KMS-11 (cell line): Measurements from ENCODE around the gene PRXL2A.

Source experiments
- H2AFZ ChIP-seq: fragments of 200-600 bp; sonication (generic); 2 replicates; pipeline ENCODE4 v1.6.1; 2016; ENCODE audit warnings: antibody characterized with exemption, mixed run types, low read depth
- H3K27ac ChIP-seq: fragments of 200-600 bp; sonication (generic); 2 replicates; pipeline ENCODE4 v1.6.1; 2016; ENCODE audit warnings: mild to moderate bottlenecking, mixed run types
- H3K27me3 ChIP-seq: fragments of 200-600 bp; sonication (generic); 2 replicates; pipeline ENCODE4 v1.6.1; 2017; ENCODE audit warnings: mild to moderate bottlenecking, low read depth, mixed run types, moderate library complexity; ENCODE audit not compliant: insufficient read depth
- H3K36me3 ChIP-seq: fragments of 200-600 bp; sonication (generic); 2 replicates; pipeline ENCODE4 v1.6.1; 2017; ENCODE audit warnings: mild to moderate bottlenecking, mixed run types; ENCODE audit not compliant: insufficient read depth
- H3K4me1 ChIP-seq: fragments of 200-600 bp; sonication (generic); 2 replicates; pipeline ENCODE4 v1.6.1; 2016; ENCODE audit warnings: mild to moderate bottlenecking, low read depth, mixed run types; ENCODE audit not compliant: poor library complexity, severe bottlenecking
- H3K4me2 ChIP-seq: fragments of 200-600 bp; sonication (generic); 2 replicates; pipeline ENCODE4 v1.7.0; 2016; ENCODE audit warnings: mild to moderate bottlenecking, mixed run types
- H3K4me3 ChIP-seq: fragments of 200-600 bp; sonication (generic); IDR thresholded peaks from 2 replicates; pipeline ENCODE4 v1.6.1; 2017; ENCODE audit warnings: low read depth, low read length, mixed read lengths; ENCODE audit not compliant: insufficient read depth
- H3K79me2 ChIP-seq: fragments of 200-600 bp; sonication (generic); 2 replicates; pipeline ENCODE4 v1.6.1; 2016; ENCODE audit warnings: low read depth, mixed run types; ENCODE audit not compliant: insufficient read depth
- H3K9ac ChIP-seq: fragments of 200-600 bp; sonication (generic); 2 replicates; pipeline ENCODE4 v1.6.1; 2016; ENCODE audit warnings: mild to moderate bottlenecking, mixed run types
- H4K20me1 ChIP-seq: fragments of 200-600 bp; sonication (generic); 2 replicates; pipeline ENCODE4 v1.6.1; 2016; ENCODE audit warnings: mild to moderate bottlenecking, mixed run types; ENCODE audit not compliant: insufficient read depth
- TF ChIP-seq, protein P1 (sequence below): fragments of 200-600 bp; sonication (generic); conservative IDR thresholded peaks from 2 replicates; pipeline ENCODE4 v1.6.1; 2017; ENCODE audit warnings: low read depth, mild to moderate bottlenecking, antibody characterized with exemption, low read length, moderate library complexity, mixed read lengths

Gene PRXL2A

DNA sequence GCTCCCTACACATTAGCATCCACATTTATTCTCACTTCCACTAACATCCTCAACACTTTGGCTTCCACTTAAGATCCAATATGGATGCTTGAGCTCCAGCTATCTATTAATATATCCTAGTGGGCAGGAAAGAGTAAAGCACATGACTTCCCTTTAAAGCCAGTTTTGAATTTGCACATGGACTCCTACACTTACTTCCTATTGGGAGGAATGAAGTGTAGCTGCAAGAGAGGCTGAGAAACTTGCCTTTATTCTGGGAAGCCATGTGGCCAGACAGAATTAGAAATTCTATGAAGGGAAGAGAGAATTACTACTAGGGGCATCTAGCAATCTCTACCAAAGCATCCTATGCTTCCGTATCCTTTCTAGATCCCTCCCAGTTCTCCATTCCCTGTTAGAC is 42.8 kb downstream of the PRXL2A start:
- H3K4me3 ChIP-seq = no peak overlapping the region
- H3K4me1 ChIP-seq = peaks cover 16% of the 10 kb centered on the region
- no peak overlapping the region for H2AFZ ChIP-seq
- no peak overlapping the region for H3K4me2 ChIP-seq
- H3K27me3 ChIP-seq = no peaks in the 10 kb centered on the region
- H3K36me3 ChIP-seq = no peaks in the 10 kb centered on the region
- TF ChIP-seq, protein P1, sequence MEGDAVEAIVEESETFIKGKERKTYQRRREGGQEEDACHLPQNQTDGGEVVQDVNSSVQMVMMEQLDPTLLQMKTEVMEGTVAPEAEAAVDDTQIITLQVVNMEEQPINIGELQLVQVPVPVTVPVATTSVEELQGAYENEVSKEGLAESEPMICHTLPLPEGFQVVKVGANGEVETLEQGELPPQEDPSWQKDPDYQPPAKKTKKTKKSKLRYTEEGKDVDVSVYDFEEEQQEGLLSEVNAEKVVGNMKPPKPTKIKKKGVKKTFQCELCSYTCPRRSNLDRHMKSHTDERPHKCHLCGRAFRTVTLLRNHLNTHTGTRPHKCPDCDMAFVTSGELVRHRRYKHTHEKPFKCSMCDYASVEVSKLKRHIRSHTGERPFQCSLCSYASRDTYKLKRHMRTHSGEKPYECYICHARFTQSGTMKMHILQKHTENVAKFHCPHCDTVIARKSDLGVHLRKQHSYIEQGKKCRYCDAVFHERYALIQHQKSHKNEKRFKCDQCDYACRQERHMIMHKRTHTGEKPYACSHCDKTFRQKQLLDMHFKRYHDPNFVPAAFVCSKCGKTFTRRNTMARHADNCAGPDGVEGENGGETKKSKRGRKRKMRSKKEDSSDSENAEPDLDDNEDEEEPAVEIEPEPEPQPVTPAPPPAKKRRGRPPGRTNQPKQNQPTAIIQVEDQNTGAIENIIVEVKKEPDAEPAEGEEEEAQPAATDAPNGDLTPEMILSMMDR = no peak
- H3K79me2 ChIP-seq = peaks cover 3% of the 10 kb centered on the region; the same call in 1 of the 2 replicates
- H3K27ac ChIP-seq = no peak overlapping the region
- no peak overlapping the region for H3K9ac ChIP-seq
- H4K20me1 ChIP-seq = no peaks in the 10 kb centered on the region

DNA sequence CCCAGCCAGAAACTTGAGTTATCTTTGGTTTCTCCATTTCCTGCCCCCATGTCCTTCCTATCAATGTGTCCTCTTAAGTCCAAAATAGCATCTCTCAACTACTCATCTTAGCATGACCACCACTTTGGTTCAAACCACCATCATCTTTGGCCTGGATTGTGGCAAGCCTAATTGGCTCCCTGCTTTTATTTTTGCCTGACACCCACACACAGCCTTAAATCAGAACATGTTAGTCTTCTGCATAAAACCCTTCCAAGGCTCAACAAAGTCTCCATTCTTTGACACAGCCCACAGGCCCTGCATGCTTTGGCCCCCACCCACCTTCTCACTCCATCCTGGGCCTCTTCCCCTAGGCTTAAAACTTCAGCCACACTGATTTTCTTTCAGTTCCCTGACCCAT is 43.7 kb downstream of the PRXL2A start:
- Histone ChIP-seq H3K36me3 (no peaks in the 10 kb centered on the region), H3K4me1 (peaks cover 25% of the 10 kb centered on the region), H3K4me3 (no peak overlapping the region), H3K9ac (no peak overlapping the region), H4K20me1 (no peaks in the 10 kb centered on the region), H2AFZ (no peak overlapping the region), H3K27me3 (no peaks in the 10 kb centered on the region), H3K79me2 (peaks cover 12% of the 10 kb centered on the region; the same call in 1 of the 2 replicates), H3K4me2 (no peak overlapping the region), H3K27ac (no peak overlapping the region)
- TF ChIP-seq, protein P1 = no peak

DNA sequence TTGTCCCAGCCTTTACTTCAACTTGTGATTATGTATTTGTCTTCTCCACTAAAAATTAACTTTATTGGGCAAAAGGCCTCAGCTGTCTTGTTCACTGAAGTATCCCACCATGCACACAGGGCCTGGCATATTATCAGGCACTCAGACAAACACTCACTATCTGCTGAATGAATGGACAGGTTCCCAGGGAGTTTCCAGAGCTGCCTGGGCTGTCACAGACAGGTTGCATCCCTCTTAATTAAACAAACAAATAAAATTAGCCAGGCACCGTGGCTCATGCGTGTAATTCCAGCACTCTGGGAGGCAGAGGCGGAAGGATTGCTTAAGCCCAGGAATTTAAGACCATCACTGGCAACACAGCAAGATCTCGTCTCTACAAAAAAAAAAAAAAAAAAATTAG is 44.3 kb downstream of the PRXL2A start:
- TF ChIP-seq, protein P1 = no peak
- H3K4me3 ChIP-seq = no peak overlapping the region
- no peak overlapping the region for H3K4me2 ChIP-seq
- H3K27me3 ChIP-seq = no peaks in the 10 kb centered on the region
- no peak overlapping the region for H3K9ac ChIP-seq
- H3K36me3 ChIP-seq = no peaks in the 10 kb centered on the region
- H4K20me1 ChIP-seq = no peaks in the 10 kb centered on the region
- H3K79me2 ChIP-seq = peaks cover 18% of the 10 kb centered on the region; the same call in 1 of the 2 replicates
- H3K4me1 ChIP-seq = peaks cover 28% of the 10 kb centered on the region
- H3K27ac ChIP-seq = no peak overlapping the region
- H2AFZ ChIP-seq = no peak overlapping the region

DNA sequence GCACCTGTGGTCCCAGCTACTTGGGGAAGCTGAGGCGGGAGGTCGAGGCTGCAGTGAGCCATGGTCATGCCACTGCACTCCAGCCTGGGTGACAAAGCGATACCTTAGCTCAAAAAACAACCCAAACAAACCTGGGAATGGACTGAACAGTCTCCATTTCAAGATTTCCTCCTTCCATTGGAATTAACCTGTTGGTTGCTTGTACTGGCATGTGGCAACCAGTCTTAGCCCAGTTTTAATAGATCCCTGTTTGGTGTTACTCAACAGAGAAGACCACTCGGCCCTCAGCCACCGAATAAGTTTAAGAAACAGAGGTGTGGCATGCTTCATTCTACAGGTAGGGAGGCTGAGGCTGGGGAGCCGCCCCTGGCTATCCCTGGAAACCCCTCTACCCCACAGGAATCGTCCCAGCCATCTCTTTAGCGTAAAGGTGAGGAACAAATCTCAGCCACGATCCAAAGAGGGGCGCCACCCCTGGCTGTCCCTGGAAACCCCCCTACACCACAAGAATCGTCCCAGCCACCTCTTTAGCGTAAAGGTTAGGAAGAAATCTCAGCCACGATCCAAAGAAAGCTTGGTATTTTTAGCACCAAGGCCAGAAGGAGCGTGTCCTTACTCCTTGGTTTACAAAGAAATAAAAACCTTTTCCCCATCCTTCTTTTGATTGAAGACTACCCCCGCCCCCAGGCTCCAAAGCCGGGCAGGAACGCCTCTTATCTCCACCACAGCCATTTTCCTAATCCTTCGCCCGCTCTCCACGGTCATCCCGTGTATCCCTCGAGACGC is 44.9 kb downstream of the PRXL2A start:
- peak overlapping the region; percentile 90; the same call in 1 of the 2 replicates for H2AFZ ChIP-seq
- H3K4me2 ChIP-seq = peak overlapping the region; percentile 58
- H3K4me1 ChIP-seq = peaks cover 34% of the 10 kb centered on the region
- H3K36me3 ChIP-seq = no peaks in the 10 kb centered on the region
- no peaks in the 10 kb centered on the region for H4K20me1 ChIP-seq
- H3K4me3 ChIP-seq = no peak overlapping the region
- no peaks in the 10 kb centered on the region for H3K27me3 ChIP-seq
- peak overlapping the region; percentile 49; the same call in 1 of the 2 replicates for H3K9ac ChIP-seq
- TF ChIP-seq, protein P1 = no peak
- H3K27ac ChIP-seq = no peak overlapping the region
- H3K79me2 ChIP-seq = peaks cover 20% of the 10 kb centered on the region; the same call in 1 of the 2 replicates
